Neutrophil (primary cell): Measurements from ENCODE around the gene UBAP2L.

ENCODE experiments used
- H3K27ac ChIP-seq: fragments of 200-600 bp; sonication (generic); 2 replicates; pipeline ENCODE4 v1.5.1; 2016; ENCODE audit warnings: mild to moderate bottlenecking, moderate library complexity
- H3K27me3 ChIP-seq: fragments of 200-600 bp; sonication (generic); 2 replicates; pipeline ENCODE4 v1.6.0; 2016; ENCODE audit warnings: mild to moderate bottlenecking
- H3K36me3 ChIP-seq: fragments of 200-600 bp; sonication (generic); 2 replicates; pipeline ENCODE4 v1.5.1; 2017
- H3K4me1 ChIP-seq, 2 experiments: fragments of 200-600 bp in 1 of 2; sonication (generic) in 1 of 2; 1 replicate in 1 of 2; 2 replicates in 1 of 2; pipeline versions ENCODE4 v1.5.1 to v1.6.1; 2013 to 2016; ENCODE audit warnings: low read depth in 1 of 2, low read length in 1 of 2, mild to moderate bottlenecking in 1 of 2, moderate library complexity in 1 of 2; ENCODE audit not compliant: control insufficient read depth in 1 of 2, insufficient read depth in 1 of 2
- H3K4me3 ChIP-seq, 2 experiments: fragments of 200-600 bp in 1 of 2; sonication (generic) in 1 of 2; 1 replicate in 1 of 2; 2 replicates in 1 of 2; pipeline ENCODE4 v1.5.1; 2013 to 2016; ENCODE audit warnings: low read depth in 1 of 2, low read length in 1 of 2, mild to moderate bottlenecking in 1 of 2, moderate library complexity in 1 of 2
- H3K9me3 ChIP-seq: fragments of 200-600 bp; sonication (generic); 2 replicates; pipeline ENCODE4 v1.5.1; 2016
- TF ChIP-seq, protein P1 (sequence below): fragments of 200-600 bp; sonication (generic); IDR thresholded peaks from 2 replicates; pipeline ENCODE4 v1.5.1; 2016; ENCODE audit warnings: antibody characterized with exemption

UBAP2L gene

DNA sequence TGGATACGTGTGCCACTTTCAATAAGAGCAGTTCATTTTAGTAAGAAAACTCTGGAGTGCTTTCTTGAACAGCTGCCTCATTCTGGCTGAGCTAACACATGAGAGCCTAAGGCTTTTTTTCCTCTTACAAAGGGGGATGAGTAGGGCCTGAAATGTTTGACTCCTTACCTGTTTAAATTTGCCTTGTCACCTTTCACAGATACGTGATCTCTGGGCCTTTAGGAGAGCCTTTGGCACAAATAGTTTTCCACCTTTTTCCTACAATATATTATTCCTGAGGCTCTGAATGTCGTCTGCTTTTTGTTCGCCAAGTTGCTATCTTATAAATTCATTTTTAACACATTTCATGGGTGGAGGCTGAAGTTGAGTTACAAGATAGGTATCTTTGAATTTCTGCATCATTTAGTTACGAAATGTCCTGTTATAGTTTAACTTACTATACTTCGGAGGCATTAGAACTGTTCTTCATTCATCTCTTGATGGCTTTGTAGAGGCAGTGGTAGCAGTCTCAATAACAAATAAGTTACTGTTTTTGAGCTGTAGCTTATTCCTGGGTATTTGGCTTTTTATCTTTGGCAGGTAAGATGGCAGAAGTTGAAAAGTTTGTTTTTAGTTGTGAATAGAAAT, 17.2 kb downstream of the UBAP2L start:
- Histone ChIP-seq H3K36me3 (peaks cover 81% of the 10 kb centered on the region), H3K27ac (no peak overlapping the region), H3K9me3 (no peaks in the 10 kb centered on the region), H3K4me1 (no peaks in the 10 kb centered on the region), H3K4me3 (no peak overlapping the region), H3K27me3 (no peaks in the 10 kb centered on the region)
- TF ChIP-seq, protein P1, sequence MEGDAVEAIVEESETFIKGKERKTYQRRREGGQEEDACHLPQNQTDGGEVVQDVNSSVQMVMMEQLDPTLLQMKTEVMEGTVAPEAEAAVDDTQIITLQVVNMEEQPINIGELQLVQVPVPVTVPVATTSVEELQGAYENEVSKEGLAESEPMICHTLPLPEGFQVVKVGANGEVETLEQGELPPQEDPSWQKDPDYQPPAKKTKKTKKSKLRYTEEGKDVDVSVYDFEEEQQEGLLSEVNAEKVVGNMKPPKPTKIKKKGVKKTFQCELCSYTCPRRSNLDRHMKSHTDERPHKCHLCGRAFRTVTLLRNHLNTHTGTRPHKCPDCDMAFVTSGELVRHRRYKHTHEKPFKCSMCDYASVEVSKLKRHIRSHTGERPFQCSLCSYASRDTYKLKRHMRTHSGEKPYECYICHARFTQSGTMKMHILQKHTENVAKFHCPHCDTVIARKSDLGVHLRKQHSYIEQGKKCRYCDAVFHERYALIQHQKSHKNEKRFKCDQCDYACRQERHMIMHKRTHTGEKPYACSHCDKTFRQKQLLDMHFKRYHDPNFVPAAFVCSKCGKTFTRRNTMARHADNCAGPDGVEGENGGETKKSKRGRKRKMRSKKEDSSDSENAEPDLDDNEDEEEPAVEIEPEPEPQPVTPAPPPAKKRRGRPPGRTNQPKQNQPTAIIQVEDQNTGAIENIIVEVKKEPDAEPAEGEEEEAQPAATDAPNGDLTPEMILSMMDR, result no peak

DNA sequence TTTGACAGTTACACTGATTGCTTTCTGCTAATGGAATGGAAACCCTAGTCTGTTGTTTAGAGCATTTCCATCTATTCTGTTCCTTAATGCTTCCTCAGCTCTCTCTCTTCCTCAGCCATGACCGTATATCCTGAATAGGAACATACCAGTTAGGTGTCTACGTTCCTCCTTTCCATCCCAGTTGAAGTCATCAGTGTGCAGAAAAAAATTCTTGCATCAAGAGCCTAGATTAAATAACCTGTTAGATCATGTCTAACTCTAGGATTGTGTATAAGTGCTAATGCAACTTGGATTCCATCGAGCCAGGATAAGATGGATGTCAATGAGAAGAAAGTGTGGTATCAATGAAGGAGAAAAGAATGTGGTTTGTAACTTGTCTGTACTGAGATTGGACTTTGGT, 18.7 kb downstream of the UBAP2L start:
- H3K36me3 ChIP-seq, result peaks cover 84% of the 10 kb centered on the region

DNA sequence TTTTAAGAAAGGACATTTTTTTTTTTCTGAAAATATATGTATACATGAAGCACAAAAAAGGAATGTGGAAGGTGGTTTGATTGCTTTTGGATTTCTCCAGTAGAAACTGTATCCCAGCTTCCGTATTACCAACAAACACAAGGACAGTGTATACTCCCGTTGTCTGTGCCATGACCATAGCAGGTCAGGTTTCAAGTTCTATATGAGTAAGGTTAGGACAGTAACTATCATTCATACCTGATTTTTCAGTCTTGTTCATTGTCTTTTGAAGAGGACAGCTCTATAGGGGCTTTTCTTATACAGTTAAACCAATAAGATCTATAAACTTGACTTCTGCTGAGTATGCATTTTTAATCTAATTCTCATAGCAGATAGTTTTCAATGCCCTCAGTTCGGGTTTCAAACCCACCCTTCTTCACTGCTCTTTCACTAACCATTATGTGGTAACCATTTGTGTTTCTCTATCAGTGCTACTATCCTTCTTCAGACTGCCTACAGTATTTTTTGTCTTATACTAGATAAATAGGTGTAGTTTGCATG, 19.6 kb downstream of the UBAP2L start:
- Histone ChIP-seq H3K4me1 (no peaks in the 10 kb centered on the region), H3K36me3 (peaks cover 84% of the 10 kb centered on the region), H3K27ac (no peak overlapping the region), H3K4me3 (no peak overlapping the region), H3K9me3 (no peaks in the 10 kb centered on the region), H3K27me3 (no peaks in the 10 kb centered on the region)
- TF ChIP-seq, protein P1, result no peak

More for the DNA sequence above, 18.7 kb downstream of the UBAP2L start:
- H3K4me3 ChIP-seq, result no peak overlapping the region
- no peak overlapping the region for H3K27ac ChIP-seq
- H3K27me3 ChIP-seq, result no peaks in the 10 kb centered on the region
- TF ChIP-seq, protein P1, result no peak
- H3K9me3 ChIP-seq, result no peaks in the 10 kb centered on the region
- H3K4me1 ChIP-seq, result no peaks in the 10 kb centered on the region

DNA sequence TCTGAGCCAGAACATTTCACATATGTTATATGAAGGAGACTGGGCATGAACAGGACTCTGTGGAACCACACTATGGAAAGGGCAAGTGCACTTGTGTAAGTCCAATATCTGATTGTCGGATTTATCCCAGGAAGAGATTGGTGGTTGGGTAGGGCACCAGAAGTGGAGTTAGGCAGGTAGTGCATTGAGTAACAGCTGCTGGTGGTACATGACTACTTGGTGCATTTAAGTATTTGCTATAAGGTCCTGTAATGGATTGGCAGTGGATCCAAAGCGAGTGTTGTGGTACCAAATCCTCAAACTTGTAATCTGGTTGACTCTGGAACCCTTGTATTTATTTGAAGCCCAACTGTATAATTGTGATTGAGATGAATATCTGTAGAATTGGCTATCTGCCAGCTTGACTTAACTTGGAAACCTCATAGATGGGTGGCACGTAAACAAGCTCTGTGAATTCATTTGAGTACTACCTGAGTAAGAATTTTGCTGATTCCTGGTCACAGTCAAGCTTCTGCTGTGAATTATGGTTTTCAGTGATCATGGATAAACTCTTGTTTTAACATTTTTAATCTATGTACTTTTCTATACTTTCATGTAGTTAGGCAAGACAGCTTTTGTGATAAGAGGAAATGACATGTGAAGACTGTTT, 21.1 kb downstream of the UBAP2L start:
- H3K9me3 ChIP-seq, result no peaks in the 10 kb centered on the region
- TF ChIP-seq, protein P1, result no peak
- no peaks in the 10 kb centered on the region for H3K27me3 ChIP-seq
- no peaks in the 10 kb centered on the region for H3K4me1 ChIP-seq
- no peak overlapping the region for H3K27ac ChIP-seq
- H3K4me3 ChIP-seq, result no peak overlapping the region
- H3K36me3 ChIP-seq, result peaks cover 84% of the 10 kb centered on the region

DNA sequence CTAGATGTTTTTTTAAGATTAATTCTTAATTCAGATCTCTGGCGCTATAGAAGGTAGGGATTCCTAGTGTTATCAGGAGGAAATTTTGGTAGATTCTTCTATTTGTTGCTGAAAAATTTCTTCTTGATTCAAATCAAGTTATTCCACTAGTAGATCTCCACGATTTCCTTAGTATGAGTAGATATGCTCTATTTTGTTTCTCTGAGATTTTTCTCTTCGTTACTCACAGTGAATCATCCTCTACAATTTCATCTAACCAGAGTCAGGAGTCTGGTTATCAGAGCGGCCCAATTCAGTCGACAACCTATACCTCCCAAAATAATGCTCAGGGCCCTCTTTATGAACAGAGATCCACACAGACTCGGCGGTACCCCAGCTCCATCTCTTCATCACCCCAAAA, 32.9 kb downstream of the UBAP2L start:
- Histone ChIP-seq H3K9me3 (no peaks in the 10 kb centered on the region), H3K4me3 (no peak overlapping the region), H3K4me1 (no peaks in the 10 kb centered on the region), H3K27me3 (no peaks in the 10 kb centered on the region), H3K36me3 (peaks cover 100% of the 10 kb centered on the region), H3K27ac (no peak overlapping the region)
- TF ChIP-seq, protein P1, result no peak
